ENCODE data around the gene MIB1. TPM values are rescaled to one million over a fixed set of nuclear protein-coding genes. Genes with fewer than 3 reads are reported as not detected.

MIB1 gene
- 11.0 TPM for total RNA-seq

- Histone ChIP-seq H3K9me3 (peaks cover 0 to 5% of the 10 kb centered on the region in 2 donors), H3K36me3 (no peaks in the 10 kb centered on the region), H3K4me1 (peaks cover 0 to 5% of the 10 kb centered on the region in 2 donors), H3K27me3 (no peaks in the 10 kb centered on the region), H3K27ac (peak within 1 kb of the TSS; percentile 96 to 99), H3K4me3 (peak within 1 kb of the TSS; percentile 76 to 88)
- DNase-seq (ENCODE audit: low spot score in 2 of 2): peak; percentile 93 to 99
- TF ChIP-seq CTCF (IDR thresholded peaks at IDR 0.05): no peak
- intact Hi-C loops (cut with DNase I): loop anchor here (1.0 to 10.0 kb wide), 4 partner anchors 36 to 424 kb away; partner anchors contain the start of genes ABHD3, ESCO1 and GATA6
These were observed at the start of gene MIB1 for GRCh38 chr18:21740538-21741311. Gene MIB1 (plus strand): TSS chr18:21740792. CDS start chr18:21741584, 792 bp downstream.

- H3K27ac ChIP-seq: no peak overlapping the region
- H3K4me1 ChIP-seq: no peaks in the 10 kb centered on the region
- H3K4me3 ChIP-seq: no peak overlapping the region
- peaks cover 4 to 25% of the 10 kb centered on the region in 2 donors for H3K36me3 ChIP-seq
- DNase-seq (ENCODE audit: low spot score in 2 of 2): no peak
- intact Hi-C loops (cut with DNase I): no loop called here
- no peaks in the 10 kb centered on the region for H3K27me3 ChIP-seq
- TF ChIP-seq CTCF (IDR thresholded peaks at IDR 0.05): no peak
- peaks cover 11 to 18% of the 10 kb centered on the region in 2 donors for H3K9me3 ChIP-seq
These were observed 47.3 kb upstream of the MIB1 start for GRCh38 chr18:21693322-21693721.

- H3K4me1 ChIP-seq: peaks cover 0 to 2% of the 10 kb centered on the region in 2 donors
- H3K27me3 ChIP-seq: no peaks in the 10 kb centered on the region
- DNase-seq (ENCODE audit: low spot score in 2 of 2): no peak
- intact Hi-C loops (cut with DNase I): loop anchor here (10.0 kb wide), 2 partner anchors 104 to 464 kb away; partner anchors contain the start of gene GATA6
- no peak overlapping the region for H3K4me3 ChIP-seq
- no peaks in the 10 kb centered on the region for H3K9me3 ChIP-seq
- no peak overlapping the region for H3K27ac ChIP-seq
- H3K36me3 ChIP-seq: peaks cover 0 to 10% of the 10 kb centered on the region in 2 donors
- TF ChIP-seq CTCF (IDR thresholded peaks at IDR 0.05): no peak
These were observed 40.0 kb upstream of the MIB1 start for GRCh38 chr18:21700528-21701075.

- peaks cover 0 to 2% of the 10 kb centered on the region in 2 donors for H3K4me1 ChIP-seq
- peaks cover 0 to 10% of the 10 kb centered on the region in 2 donors for H3K36me3 ChIP-seq
- H3K9me3 ChIP-seq: no peaks in the 10 kb centered on the region
- no peak for DNase-seq (ENCODE audit: low spot score in 2 of 2)
- intact Hi-C loops (cut with DNase I): loop anchor here (10.0 kb wide), 2 partner anchors 103 to 463 kb away; partner anchors contain the start of gene GATA6
- no peaks in the 10 kb centered on the region for H3K27me3 ChIP-seq
- TF ChIP-seq CTCF (IDR thresholded peaks at IDR 0.05): no peak
- no peak overlapping the region for H3K4me3 ChIP-seq
- H3K27ac ChIP-seq: no peak overlapping the region
These were observed 39.0 kb upstream of the MIB1 start for GRCh38 chr18:21701621-21702020.

GRCh38 chr18:21702602-21703001 lies 38.0 kb upstream of the MIB1 start:
- intact Hi-C loops (cut with DNase I): loop anchor here (10.0 kb wide), 2 partner anchors 102 to 462 kb away; partner anchors contain the start of gene GATA6
- Histone ChIP-seq H3K9me3 (no peaks in the 10 kb centered on the region), H3K4me3 (peak overlapping the region in 1 of 2 donors; percentile 94), H3K27me3 (no peaks in the 10 kb centered on the region), H3K27ac (no peak overlapping the region), H3K4me1 (peaks cover 0 to 2% of the 10 kb centered on the region in 2 donors), H3K36me3 (peaks cover 0 to 10% of the 10 kb centered on the region in 2 donors)
- DNase-seq (ENCODE audit: low spot score in 2 of 2): no peak
- no peak for TF ChIP-seq CTCF (IDR thresholded peaks at IDR 0.05)

All from ascending aorta (tissue), 2 donors.